Measurements from ENCODE around the gene NOP14.

- TF ChIP-seq, protein P1, sequence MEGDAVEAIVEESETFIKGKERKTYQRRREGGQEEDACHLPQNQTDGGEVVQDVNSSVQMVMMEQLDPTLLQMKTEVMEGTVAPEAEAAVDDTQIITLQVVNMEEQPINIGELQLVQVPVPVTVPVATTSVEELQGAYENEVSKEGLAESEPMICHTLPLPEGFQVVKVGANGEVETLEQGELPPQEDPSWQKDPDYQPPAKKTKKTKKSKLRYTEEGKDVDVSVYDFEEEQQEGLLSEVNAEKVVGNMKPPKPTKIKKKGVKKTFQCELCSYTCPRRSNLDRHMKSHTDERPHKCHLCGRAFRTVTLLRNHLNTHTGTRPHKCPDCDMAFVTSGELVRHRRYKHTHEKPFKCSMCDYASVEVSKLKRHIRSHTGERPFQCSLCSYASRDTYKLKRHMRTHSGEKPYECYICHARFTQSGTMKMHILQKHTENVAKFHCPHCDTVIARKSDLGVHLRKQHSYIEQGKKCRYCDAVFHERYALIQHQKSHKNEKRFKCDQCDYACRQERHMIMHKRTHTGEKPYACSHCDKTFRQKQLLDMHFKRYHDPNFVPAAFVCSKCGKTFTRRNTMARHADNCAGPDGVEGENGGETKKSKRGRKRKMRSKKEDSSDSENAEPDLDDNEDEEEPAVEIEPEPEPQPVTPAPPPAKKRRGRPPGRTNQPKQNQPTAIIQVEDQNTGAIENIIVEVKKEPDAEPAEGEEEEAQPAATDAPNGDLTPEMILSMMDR (IDR thresholded peaks at IDR 0.05): no peak
- TF ChIP-seq POLR2AphosphoS5 (IDR thresholded peaks at IDR 0.05) (no peak), EP300 (IDR thresholded peaks at IDR 0.05) (no peak), POLR2A (IDR thresholded peaks at IDR 0.05) (no peak)
Measured at GRCh38 chr4:2932951-2933565, 30.1 kb downstream of the NOP14 start.

All from upper lobe of left lung (tissue), 4 donors.